ENCODE results near the gene PACS1.

The PACS1 gene

GRCh38 chr11:66143996-66144678, 74.1 kb downstream of the PACS1 start:
- DNase-seq, result no peak

- DNase-seq, result no peak
Observed at GRCh38 chr11:66146074-66146473, 76.0 kb downstream of the PACS1 start.

- DNase-seq, result no peak
Observed at GRCh38 chr11:66146940-66147339, 76.9 kb downstream of the PACS1 start.

GRCh38 chr11:66150140-66150539, 80.1 kb downstream of the PACS1 start:
- peak; percentile 40 for DNase-seq

- no peak for DNase-seq
Observed at GRCh38 chr11:66150725-66151124, 80.7 kb downstream of the PACS1 start.

- no peak for DNase-seq
Observed at GRCh38 chr11:66151273-66151672, 81.2 kb downstream of the PACS1 start.

GRCh38 chr11:66154109-66154508, 84.0 kb downstream of the PACS1 start:
- DNase-seq, result no peak

- DNase-seq, result no peak
Observed at GRCh38 chr11:66155387-66156073, 85.5 kb downstream of the PACS1 start.

GRCh38 chr11:66157182-66157864, 87.3 kb downstream of the PACS1 start:
- DNase-seq, result no peak

GRCh38 chr11:66158156-66158555, 88.1 kb downstream of the PACS1 start:
- DNase-seq, result no peak

GRCh38 chr11:66159324-66159984, 89.4 kb downstream of the PACS1 start:
- no peak for DNase-seq

- DNase-seq, result no peak
Observed at GRCh38 chr11:66160709-66161108, 90.6 kb downstream of the PACS1 start.

GRCh38 chr11:66168289-66168688, 98.2 kb downstream of the PACS1 start:
- DNase-seq, result no peak

GRCh38 chr11:66172146-66172545, 102.1 kb downstream of the PACS1 start:
- DNase-seq, result peak; percentile 45

GRCh38 chr11:66176650-66177049, 106.6 kb downstream of the PACS1 start:
- DNase-seq, result no peak

- DNase-seq, result no peak
Observed at GRCh38 chr11:66178183-66178582, 108.1 kb downstream of the PACS1 start.

- DNase-seq, result no peak
Observed at GRCh38 chr11:66178871-66179270, 108.8 kb downstream of the PACS1 start.

GRCh38 chr11:66181632-66182315, 111.7 kb downstream of the PACS1 start:
- DNase-seq, result no peak

- no peak for DNase-seq
Observed at GRCh38 chr11:66183494-66184048, 113.5 kb downstream of the PACS1 start.

- no peak for DNase-seq
Observed at GRCh38 chr11:66184728-66185127, 114.7 kb downstream of the PACS1 start.

GRCh38 chr11:66186470-66186869, 116.4 kb downstream of the PACS1 start:
- DNase-seq, result no peak

- no peak for DNase-seq
Observed at GRCh38 chr11:66187453-66187852, 117.4 kb downstream of the PACS1 start.

GRCh38 chr11:66188580-66188979, 118.5 kb downstream of the PACS1 start:
- peak; percentile 10 for DNase-seq
